H9 (cell line): ENCODE data around the gene TMEM123. TPM values are rescaled to one million over a fixed set of nuclear protein-coding genes. Genes with fewer than 3 reads are reported as not detected.

Experiments used
- DNase-seq: peaks from one replicate; pipeline ENCODE4 v3.0.0-alpha.2; 2017
- H2AFZ ChIP-seq: one replicate; pipeline ENCODE4 v1.6.1; 2013; ENCODE audit warnings: mild to moderate bottlenecking, low read length, control low read depth, moderate library complexity
- H2AK5ac ChIP-seq: 2 replicates; pipeline ENCODE4 v1.6.1; 2013; ENCODE audit warnings: low read length, control low read depth, mixed read lengths; ENCODE audit not compliant: insufficient read length
- H2BK120ac ChIP-seq: one replicate; pipeline ENCODE4 v1.6.1; 2013; ENCODE audit warnings: low read depth, mild to moderate bottlenecking, low read length, control low read depth, inconsistent platforms; ENCODE audit not compliant: poor library complexity, severe bottlenecking
- H2BK12ac ChIP-seq: 2 replicates; pipeline ENCODE4 v1.6.1; 2013; ENCODE audit warnings: low read length, control low read depth, mixed read lengths, low read depth; ENCODE audit not compliant: insufficient read length
- H2BK15ac ChIP-seq: 2 replicates; pipeline ENCODE4 v1.6.1; 2013; ENCODE audit warnings: low read depth, low read length, control low read depth
- H2BK20ac ChIP-seq: one replicate; pipeline ENCODE4 v1.6.1; 2013; ENCODE audit warnings: low read depth, mild to moderate bottlenecking, low read length, control low read depth, inconsistent platforms; ENCODE audit not compliant: poor library complexity, severe bottlenecking
- H2BK5ac ChIP-seq: 2 replicates; pipeline ENCODE4 v1.6.1; 2013; ENCODE audit warnings: low read length, control low read depth, mixed read lengths; ENCODE audit not compliant: insufficient read length
- H3K14ac ChIP-seq: 2 replicates; pipeline ENCODE4 v1.6.1; 2013; ENCODE audit warnings: low read length, control low read depth; ENCODE audit not compliant: insufficient read depth
- H3K18ac ChIP-seq: 2 replicates; pipeline ENCODE4 v1.6.1; 2013; ENCODE audit warnings: low read depth, mild to moderate bottlenecking, mixed read lengths, low read length, control low read depth; ENCODE audit not compliant: insufficient read length
- H3K23ac ChIP-seq: 2 replicates; pipeline ENCODE4 v1.6.1; 2013; ENCODE audit warnings: low read length, control low read depth, mixed read lengths, low read depth; ENCODE audit not compliant: insufficient read length
- H3K23me2 ChIP-seq: 2 replicates; pipeline ENCODE4 v1.6.1; 2013; ENCODE audit warnings: low read depth, mild to moderate bottlenecking, mixed read lengths, low read length, control low read depth; ENCODE audit not compliant: insufficient read length, poor library complexity, severe bottlenecking
- H3K27ac ChIP-seq: 2 replicates; pipeline ENCODE4 v1.5.1; 2013; ENCODE audit warnings: low read length, control low read depth, mixed read lengths, low read depth; ENCODE audit not compliant: insufficient read length
- H3K27me3 ChIP-seq: 2 replicates; pipeline ENCODE4 v1.6.1; 2013; ENCODE audit warnings: low read length, control low read depth, inconsistent platforms; ENCODE audit not compliant: insufficient read depth
- H3K4ac ChIP-seq: 2 replicates; pipeline ENCODE4 v1.6.1; 2013; ENCODE audit warnings: low read depth, mild to moderate bottlenecking, control low read depth, inconsistent platforms, low read length, moderate library complexity
- H3K4me1 ChIP-seq: 2 replicates; pipeline ENCODE4 v1.6.1; 2013; ENCODE audit warnings: low read length, control low read depth, inconsistent platforms; ENCODE audit not compliant: insufficient read depth
- H3K4me2 ChIP-seq: 2 replicates; pipeline ENCODE4 v1.6.1; 2013; ENCODE audit warnings: low read length, control low read depth, mixed read lengths; ENCODE audit not compliant: insufficient read length, insufficient read depth
- H3K56ac ChIP-seq: 2 replicates; pipeline ENCODE4 v1.6.1; 2013; ENCODE audit warnings: low read depth, mild to moderate bottlenecking, mixed read lengths, low read length, control low read depth; ENCODE audit not compliant: insufficient read length
- H3K79me1 ChIP-seq: 2 replicates; pipeline ENCODE4 v1.6.1; 2013; ENCODE audit warnings: low read depth, mild to moderate bottlenecking, moderate library complexity, low read length, control low read depth, inconsistent platforms; ENCODE audit not compliant: insufficient read depth, poor library complexity, severe bottlenecking
- H3K79me2 ChIP-seq: 2 replicates; pipeline ENCODE4 v1.6.1; 2013; ENCODE audit warnings: low read length, control low read depth, inconsistent platforms; ENCODE audit not compliant: insufficient read depth
- H3K9ac ChIP-seq: 2 replicates; pipeline ENCODE4 v1.6.1; 2013; ENCODE audit warnings: low read length, control low read depth, mixed read lengths; ENCODE audit not compliant: insufficient read length; ENCODE audit errors: extremely low read depth
- H3K9me3 ChIP-seq: one replicate; pipeline ENCODE4 v1.6.1; 2013; ENCODE audit warnings: low read depth, low read length, inconsistent platforms; ENCODE audit not compliant: control insufficient read depth
- H3T11ph ChIP-seq: one replicate; pipeline ENCODE4 v1.6.1; 2013; ENCODE audit warnings: mild to moderate bottlenecking, low read length, control low read depth, inconsistent platforms
- H4K20me1 ChIP-seq: one replicate; pipeline ENCODE4 v1.6.1; 2013; ENCODE audit not compliant: control insufficient read depth, insufficient read length, insufficient read depth
- H4K5ac ChIP-seq: 2 replicates; pipeline ENCODE4 v1.6.1; 2013; ENCODE audit warnings: low read depth, mild to moderate bottlenecking, mixed read lengths, low read length, control low read depth; ENCODE audit not compliant: insufficient read length
- H4K8ac ChIP-seq: replicated peaks from 2 replicates; pipeline ENCODE4 v1.6.1; 2013; ENCODE audit warnings: low read length, control low read depth, mixed read lengths, low read depth; ENCODE audit not compliant: insufficient read length
- H4K91ac ChIP-seq: 2 replicates; pipeline ENCODE4 v1.6.1; 2013; ENCODE audit warnings: low read depth, mild to moderate bottlenecking, moderate library complexity, mixed read lengths, low read length, control low read depth; ENCODE audit not compliant: insufficient read length
- H3K27ac Mint-ChIP-seq, 3 experiments: 2 replicates in 2 of 3; 3 replicates in 1 of 3; pipeline ENCODE4 v1.8.0; 2020 to 2021; ENCODE audit warnings: mixed read lengths in 3 of 3, mild to moderate bottlenecking in 1 of 3, moderate library complexity in 1 of 3
- H3K27me3 Mint-ChIP-seq: 2 replicates; pipeline ENCODE4 v1.8.0; 2021; ENCODE audit warnings: low read depth, mild to moderate bottlenecking, moderate library complexity, mixed read lengths
- H3K36me3 Mint-ChIP-seq, 3 experiments: 2 replicates in 2 of 3; 3 replicates in 1 of 3; pipeline ENCODE4 v1.8.0; 2020 to 2021; ENCODE audit warnings: low read depth in 3 of 3, mixed read lengths in 3 of 3; ENCODE audit not compliant: insufficient read depth in 1 of 3
- H3K4me1 Mint-ChIP-seq, 2 experiments: 2 replicates each; pipeline ENCODE4 v1.8.0; 2020; ENCODE audit warnings: mixed read lengths in 2 of 2
- H3K4me3 Mint-ChIP-seq, 2 experiments: 2 replicates in 1 of 2; 3 replicates in 1 of 2; pipeline ENCODE4 v1.8.0; 2020 to 2021; ENCODE audit warnings: mild to moderate bottlenecking in 2 of 2, mixed read lengths in 2 of 2, moderate library complexity in 1 of 2
- H3K9me3 Mint-ChIP-seq, 2 experiments: 2 replicates in 1 of 2; 3 replicates in 1 of 2; pipeline ENCODE4 v1.8.0; 2020; ENCODE audit warnings: mild to moderate bottlenecking in 2 of 2, mixed read lengths in 2 of 2, moderate library complexity in 1 of 2
- WGBS: extraction: QIAGEN DNeasy Blood & Tissue Kit; methylation state at CpG from one replicate; pipeline ENCODE4 v1.1.7; 2013; ENCODE audit warnings: missing lambda C conversion rate, low lambda C conversion rate, mixed read lengths; ENCODE audit not compliant: insufficient read length; ENCODE audit errors: extremely low coverage; 5-methylcytosine and 5-hydroxymethylcytosine counted together
- total RNA-seq: library from RNA; stranded (reverse); gene quantifications from 2 replicates; pipeline ENCODE4 v1.2.1, GENCODE V29; 2021
- TF ChIP-seq, protein P1 (sequence below): fragments of 200-600 bp; sonication (generic); conservative IDR thresholded peaks from 3 replicates; pipeline ENCODE4 v1.8.0; 2021; ENCODE audit warnings: antibody characterized with exemption, mild to moderate bottlenecking

The TMEM123 gene
- total RNA-seq, 1 experiment from 2014 or later = 76.7 TPM

DNA sequence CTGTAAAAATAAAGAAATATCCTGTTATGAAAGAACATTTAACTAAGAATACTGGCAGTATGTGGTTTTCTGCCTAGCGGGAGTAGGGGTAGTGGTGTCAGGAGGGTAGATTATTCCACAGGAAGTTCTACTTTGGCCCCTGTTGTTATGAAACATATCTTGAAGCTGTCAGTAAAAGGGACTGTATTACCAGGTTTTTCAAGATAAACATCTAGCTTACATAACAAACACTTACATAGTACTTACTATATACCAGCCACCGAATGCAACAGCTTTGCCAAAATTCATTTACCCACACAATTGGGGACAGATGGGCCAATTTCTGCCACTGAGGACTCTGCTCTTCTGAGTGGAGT lies 3.7 kb downstream of the TMEM123 start:
- peaks cover 22 to 32% (median 31%) of the 10 kb centered on the region in 3 experiments for H3K36me3 Mint-ChIP-seq
- Histone ChIP-seq H2AFZ (no peak overlapping the region), H3K27me3 (peaks cover 7% of the 10 kb centered on the region; the same call in 1 of the 2 replicates), H3K4ac (no peak overlapping the region), H3K23ac (no peak overlapping the region), H2BK12ac (no peak overlapping the region), H2BK120ac (no peak overlapping the region), H3K79me2 (no peaks in the 10 kb centered on the region), H3K4me1 (peaks cover 3% of the 10 kb centered on the region), H4K20me1 (no peaks in the 10 kb centered on the region), H4K8ac (no peak overlapping the region), H3K9me3 (no peaks in the 10 kb centered on the region), H3K4me2 (no peak overlapping the region), H3K79me1 (peaks cover 3% of the 10 kb centered on the region), H2AK5ac (no peak overlapping the region), H3K27ac (no peak overlapping the region), H4K5ac (no peak overlapping the region), H3T11ph (no peak overlapping the region), H3K9ac (no peak overlapping the region), H4K91ac (no peak overlapping the region), H3K23me2 (peaks cover 17% of the 10 kb centered on the region), H2BK20ac (no peak overlapping the region), H3K56ac (no peak overlapping the region), H2BK5ac (no peak overlapping the region), H3K14ac (no peak overlapping the region), H2BK15ac (no peak overlapping the region), H3K18ac (no peak overlapping the region)
- H3K27ac Mint-ChIP-seq = no peak overlapping the region
- H3K27me3 Mint-ChIP-seq = peaks cover 34% of the 10 kb centered on the region
- TF ChIP-seq, protein P1, sequence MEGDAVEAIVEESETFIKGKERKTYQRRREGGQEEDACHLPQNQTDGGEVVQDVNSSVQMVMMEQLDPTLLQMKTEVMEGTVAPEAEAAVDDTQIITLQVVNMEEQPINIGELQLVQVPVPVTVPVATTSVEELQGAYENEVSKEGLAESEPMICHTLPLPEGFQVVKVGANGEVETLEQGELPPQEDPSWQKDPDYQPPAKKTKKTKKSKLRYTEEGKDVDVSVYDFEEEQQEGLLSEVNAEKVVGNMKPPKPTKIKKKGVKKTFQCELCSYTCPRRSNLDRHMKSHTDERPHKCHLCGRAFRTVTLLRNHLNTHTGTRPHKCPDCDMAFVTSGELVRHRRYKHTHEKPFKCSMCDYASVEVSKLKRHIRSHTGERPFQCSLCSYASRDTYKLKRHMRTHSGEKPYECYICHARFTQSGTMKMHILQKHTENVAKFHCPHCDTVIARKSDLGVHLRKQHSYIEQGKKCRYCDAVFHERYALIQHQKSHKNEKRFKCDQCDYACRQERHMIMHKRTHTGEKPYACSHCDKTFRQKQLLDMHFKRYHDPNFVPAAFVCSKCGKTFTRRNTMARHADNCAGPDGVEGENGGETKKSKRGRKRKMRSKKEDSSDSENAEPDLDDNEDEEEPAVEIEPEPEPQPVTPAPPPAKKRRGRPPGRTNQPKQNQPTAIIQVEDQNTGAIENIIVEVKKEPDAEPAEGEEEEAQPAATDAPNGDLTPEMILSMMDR = no peak
- H3K9me3 Mint-ChIP-seq = peaks cover 4 to 5% of the 10 kb centered on the region in 2 experiments; a peak in 4 of 5 replicates
- H3K4me1 Mint-ChIP-seq = peaks cover 34% of the 10 kb centered on the region in 2 experiments
- no peak overlapping the region for H3K4me3 Mint-ChIP-seq
- no peak for DNase-seq
- no CpG with 5 or more reads among the region's 2 CpGs for WGBS
